H1 (cell line): ENCODE data around the gene DYRK1B. TPM values are rescaled to one million over a fixed set of nuclear protein-coding genes. Genes with fewer than 3 reads are reported as not detected.

Experiments
- CTCF ChIA-PET: fragments of 300-600 bp; sonication (Branson Sonifier 250); formaldehyde crosslinking; loops from one replicate; lab custom pipeline; 2021; ENCODE audit not compliant: partially characterized antibody; lab: Charles Lee
- POLR2A ChIA-PET: fragments of 300-600 bp; sonication (Branson Sonifier 250); formaldehyde crosslinking; loops from one replicate; lab custom pipeline; 2021; ENCODE audit warnings: inconsistent platforms; ENCODE audit not compliant: partially characterized antibody; lab: Charles Lee
- DNase-seq, 2 experiments: peaks; one replicate each; pipeline versions ENCODE4 v3.0.0 to v3.0.0-alpha.2; 2010 to 2022; ENCODE audit warnings: low spot score in 2 of 2, low read depth in 1 of 2, mixed read lengths in 1 of 2
- FAIRE-seq: peaks from 2 replicates; lab custom pipeline; 2011; peaks lifted over from hg19 to GRCh38; lab: Jason Lieb, UNC
- H2AFZ ChIP-seq: 2 replicates; pipeline ENCODE4 v1.8.1; 2012; ENCODE audit warnings: low read length, inconsistent platforms
- H2AK5ac ChIP-seq: 2 replicates; pipeline ENCODE4 v1.6.1; 2013; ENCODE audit warnings: low read depth, low read length
- H2BK120ac ChIP-seq: replicated peaks from 2 replicates; pipeline ENCODE3; 2013; ENCODE audit warnings: low read depth, low read length, inconsistent platforms
- H2BK12ac ChIP-seq: 2 replicates; pipeline ENCODE4 v1.6.1; 2013; ENCODE audit warnings: low read depth, low read length
- H2BK15ac ChIP-seq: 2 replicates; pipeline ENCODE4 v1.6.1; 2013; ENCODE audit warnings: low read length
- H2BK20ac ChIP-seq: 2 replicates; pipeline ENCODE4 v1.6.1; 2013; ENCODE audit warnings: low read length
- H2BK5ac ChIP-seq: 2 replicates; pipeline ENCODE4 v1.6.1; 2013; ENCODE audit warnings: low read depth, low read length
- H3K14ac ChIP-seq: 2 replicates; pipeline ENCODE4 v1.6.1; 2013; ENCODE audit warnings: inconsistent platforms; ENCODE audit not compliant: insufficient read length
- H3K18ac ChIP-seq: 2 replicates; pipeline ENCODE4 v1.6.1; 2013; ENCODE audit warnings: low read length; ENCODE audit errors: extremely low read depth
- H3K23ac ChIP-seq: 2 replicates; pipeline ENCODE4 v1.6.1; 2013; ENCODE audit warnings: inconsistent platforms; ENCODE audit not compliant: insufficient read length
- H3K23me2 ChIP-seq: 2 replicates; pipeline ENCODE4 v1.6.1; 2013; ENCODE audit warnings: low read depth, low read length
- H3K27ac ChIP-seq: 2 replicates; pipeline ENCODE4 v1.6.1; 2011; ENCODE audit warnings: low read depth, low read length, inconsistent platforms
- H3K27me3 ChIP-seq, 4 experiments: replicated peaks in 1 of 4; 1 replicate in 1 of 4; 2 replicates in 3 of 4; pipeline versions ENCODE4 v1.6.1 to v1.8.1; 2011 to 2013; ENCODE audit warnings: low read length in 3 of 4, mild to moderate bottlenecking in 3 of 4, inconsistent platforms in 2 of 4, mixed read lengths in 2 of 4, moderate library complexity in 1 of 4; ENCODE audit not compliant: control insufficient read depth in 3 of 4, insufficient read depth in 3 of 4; ENCODE audit errors: extremely low read depth in 1 of 4
- H3K36me3 ChIP-seq, 4 experiments: 2 replicates each; pipeline versions ENCODE4 v1.6.1 to v1.8.1; 2011 to 2013; ENCODE audit warnings: mild to moderate bottlenecking in 4 of 4, low read length in 3 of 4, moderate library complexity in 2 of 4, control low read depth in 1 of 4, inconsistent platforms in 1 of 4; ENCODE audit not compliant: insufficient read depth in 4 of 4, control insufficient read depth in 2 of 4
- H3K4ac ChIP-seq: replicated peaks from 2 replicates; pipeline ENCODE3; 2013; ENCODE audit warnings: low read length, low read depth, mixed read lengths, inconsistent platforms; ENCODE audit not compliant: insufficient read length
- H3K4me1 ChIP-seq, 4 experiments: replicated peaks in 1 of 4; 1 replicate in 1 of 4; 2 replicates in 3 of 4; pipeline versions ENCODE4 v1.6.1 to v1.8.1; 2011 to 2013; ENCODE audit warnings: low read length in 3 of 4, inconsistent platforms in 2 of 4, mixed read lengths in 1 of 4; ENCODE audit not compliant: insufficient read depth in 4 of 4, control insufficient read depth in 3 of 4
- H3K4me2 ChIP-seq, 2 experiments: 2 replicates each; pipeline versions ENCODE4 v1.6.1 to v1.8.1; 2011 to 2013; ENCODE audit warnings: low read depth in 2 of 2, low read length in 2 of 2, control low read depth in 1 of 2, inconsistent platforms in 1 of 2, mild to moderate bottlenecking in 1 of 2; ENCODE audit not compliant: insufficient read depth in 1 of 2
- H3K4me3 ChIP-seq, 4 experiments: fragments of 200-600, 300-600 bp in 1 of 4; sonication (generic), shearing (Covaris generic), sonication (Bioruptor Twin) in 1 of 4; 2 replicates each; pipeline versions ENCODE4 v1.5.1 to v1.8.1; 2011 to 2016; ENCODE audit warnings: low read length in 4 of 4, low read depth in 3 of 4, control low read depth in 2 of 4, inconsistent platforms in 2 of 4, mild to moderate bottlenecking in 2 of 4, mixed read lengths in 1 of 4, moderate library complexity in 1 of 4; ENCODE audit not compliant: insufficient read depth in 2 of 4; ENCODE audit errors: extremely low read depth in 1 of 4
- H3K56ac ChIP-seq: replicated peaks from 2 replicates; pipeline ENCODE3; 2013; ENCODE audit warnings: low read depth, mild to moderate bottlenecking, mixed read lengths, low read length, inconsistent platforms; ENCODE audit not compliant: insufficient read length
- H3K79me1 ChIP-seq: 2 replicates; pipeline ENCODE4 v1.6.1; 2013; ENCODE audit warnings: low read depth, low read length, control low read depth
- H3K79me2 ChIP-seq, 2 experiments: 2 replicates each; pipeline versions ENCODE4 v1.6.1 to v1.8.1; 2012 to 2013; ENCODE audit warnings: low read length in 2 of 2, mild to moderate bottlenecking in 2 of 2, inconsistent platforms in 1 of 2; ENCODE audit not compliant: insufficient read depth in 2 of 2, control insufficient read depth in 1 of 2
- H3K9ac ChIP-seq, 4 experiments: replicated peaks in 1 of 4; 1 replicate in 1 of 4; 2 replicates in 3 of 4; pipeline versions ENCODE4 v1.6.1 to v1.8.1; 2011 to 2013; ENCODE audit warnings: low read depth in 3 of 4, low read length in 3 of 4, control low read depth in 2 of 4, mild to moderate bottlenecking in 2 of 4, moderate library complexity in 2 of 4, inconsistent platforms in 1 of 4; ENCODE audit errors: extremely low read depth in 1 of 4
- H3K9me3 ChIP-seq, 2 experiments: 2 replicates each; pipeline versions ENCODE4 v1.6.1 to v1.8.1; 2012 to 2013; ENCODE audit warnings: mild to moderate bottlenecking in 2 of 2, moderate library complexity in 2 of 2, control low read depth in 1 of 2, inconsistent platforms in 1 of 2, low read depth in 1 of 2, low read length in 1 of 2, mixed read lengths in 1 of 2; ENCODE audit not compliant: insufficient read depth in 2 of 2
- H4K20me1 ChIP-seq, 2 experiments: replicated peaks in 1 of 2; 2 replicates each; pipeline versions ENCODE3 to v1.8.1; 2011 to 2013; ENCODE audit warnings: inconsistent platforms in 2 of 2, low read length in 2 of 2, mild to moderate bottlenecking in 1 of 2; ENCODE audit not compliant: insufficient read depth in 2 of 2, control insufficient read depth in 1 of 2
- H4K5ac ChIP-seq: 2 replicates; pipeline ENCODE4 v1.6.1; 2013; ENCODE audit warnings: low read length, low read depth, mixed read lengths, inconsistent platforms; ENCODE audit not compliant: insufficient read length
- H4K8ac ChIP-seq: 2 replicates; pipeline ENCODE4 v1.8.0; 2013; ENCODE audit warnings: mild to moderate bottlenecking, moderate library complexity, low read length, inconsistent platforms; ENCODE audit not compliant: insufficient read depth; ENCODE audit errors: extremely low read depth
- H4K91ac ChIP-seq: replicated peaks from 2 replicates; pipeline ENCODE3; 2013; ENCODE audit warnings: low read length, mixed read lengths, inconsistent platforms; ENCODE audit not compliant: insufficient read length
- ASH2L ChIP-seq: fragments of 200-600, 300-600 bp; sonication (generic); IDR thresholded peaks from one replicate; pipeline ENCODE4 v1.7.1; 2017; ENCODE audit warnings: low read length
- ATF2 ChIP-seq: IDR thresholded peaks from 2 replicates; pipeline ENCODE4 v1.6.1; 2012; ENCODE audit warnings: low read length, inconsistent platforms
- ATF3 ChIP-seq: IDR thresholded peaks from 2 replicates; pipeline ENCODE4 v1.6.1; 2011; ENCODE audit warnings: low read depth, mild to moderate bottlenecking, low read length; ENCODE audit not compliant: insufficient read depth
- BACH1 ChIP-seq: IDR thresholded peaks from 2 replicates; pipeline ENCODE4 v1.6.1; 2012; ENCODE audit warnings: low read length, improper control_type of control experiment
- BRCA1 ChIP-seq: IDR thresholded peaks from 2 replicates; pipeline ENCODE4 v1.6.1; 2012; ENCODE audit warnings: low read depth, low read length, improper control_type of control experiment
- HDAC2 ChIP-seq, 2 experiments: fragments of 300-600 bp in 1 of 2; sonication (generic) in 1 of 2; IDR thresholded peaks; 2 replicates each; pipeline ENCODE4 v1.6.1; 2011 to 2012; ENCODE audit warnings: low read depth in 2 of 2, low read length in 2 of 2, mild to moderate bottlenecking in 2 of 2, moderate library complexity in 2 of 2, borderline replicate concordance in 1 of 2, inconsistent platforms in 1 of 2
- JUND ChIP-seq: IDR thresholded peaks from 2 replicates; pipeline ENCODE4 v1.6.1; 2011; ENCODE audit warnings: mild to moderate bottlenecking, improper control_type of control experiment, low read length
- POU5F1 ChIP-seq: IDR thresholded peaks from 2 replicates; pipeline ENCODE4 v1.6.1; 2011; ENCODE audit warnings: low read depth, mild to moderate bottlenecking, low read length, moderate library complexity
- RNF2 ChIP-seq: fragments of 200-900, 300-1000 bp; sonication (generic); IDR thresholded peaks from 2 replicates; pipeline ENCODE4 v1.7.1; 2016; ENCODE audit warnings: borderline replicate concordance, low read depth, mild to moderate bottlenecking, antibody characterized with exemption, low read length; ENCODE audit not compliant: poor library complexity, severe bottlenecking; ENCODE audit errors: missing control alignments
- SAP30 ChIP-seq: fragments of 300-600 bp; sonication (generic); IDR thresholded peaks from 2 replicates; pipeline ENCODE4 v1.7.1; 2012; ENCODE audit warnings: low read length, moderate library complexity, mild to moderate bottlenecking, inconsistent platforms; ENCODE audit not compliant: insufficient read depth, insufficient replicate concordance
- SUZ12 ChIP-seq: fragments of 200-600 bp; sonication (generic); IDR thresholded peaks from 2 replicates; pipeline ENCODE4 v1.6.1; 2012; ENCODE audit warnings: mild to moderate bottlenecking, inconsistent platforms, low read length, moderate library complexity, mixed read lengths
- WGBS, 2 experiments: shearing (Covaris generic) in 1 of 2; methylation state at CpG; one replicate each; pipeline versions ENCODE4 v1.1.6 to v1.1.7; 2013 to 2015; ENCODE audit warnings: low lambda C conversion rate in 2 of 2, mixed read lengths in 2 of 2, inconsistent platforms in 1 of 2, low coverage in 1 of 2, missing lambda C conversion rate in 1 of 2; ENCODE audit not compliant: insufficient replicate concordance in 2 of 2, insufficient coverage in 1 of 2, insufficient read length in 1 of 2; ENCODE audit errors: extremely low coverage in 1 of 2, missing lambda C conversion rate in 1 of 2; 5-methylcytosine and 5-hydroxymethylcytosine counted together
- polyA plus RNA-seq, 7 experiments: library from polyadenylated mRNA; depleted of rRNA in 3 of 7; stranded (reverse) in 5 of 7; unstranded in 2 of 7; fragments of >200 nt in 5 of 7; fragments of 200-250 nt in 2 of 7; gene quantifications; 1 replicate in 5 of 7; 2 replicates in 1 of 7; 4 replicates in 1 of 7; pipeline versions ENCODE4 v1.2.1 to v1.2.3, GENCODE V29; 2011 to 2013; ENCODE audit warnings: missing spikeins in 2 of 7, mixed read lengths in 2 of 7
- total RNA-seq: library from RNA; stranded (reverse); fragmentation: NEBNext Ultra II Directional; extraction: Animal tissue kit (Norgen Biotek cat#: 25700); gene quantifications from 2 replicates; pipeline ENCODE4 v1.2.1, GENCODE V29; 2021

Gene DYRK1B
- total and polyA plus RNA-seq, 2 of the 8 experiments (the other 6 are each of a cell fraction or from before 2014, with no cell fraction given): 6.9 to 14.8 TPM

GRCh38 chr19:39795001-39795400 is 39.0 kb downstream of the DYRK1B start:
- Histone ChIP-seq H3K14ac (no peak overlapping the region), H3K23me2 (no peaks in the 10 kb centered on the region), H4K20me1 (no peaks in the 10 kb centered on the region), H3K27me3 (no peaks in the 10 kb centered on the region), H4K5ac (no peak overlapping the region), H3K79me1 (no peaks in the 10 kb centered on the region), H3K4ac (no peak overlapping the region), H3K56ac (no peak overlapping the region), H2BK120ac (no peak overlapping the region), H4K8ac (no peak overlapping the region), H3K79me2 (no peaks in the 10 kb centered on the region), H2BK12ac (no peak overlapping the region), H3K9ac (no peak overlapping the region), H3K18ac (no peak overlapping the region), H3K23ac (no peak overlapping the region), H2BK20ac (no peak overlapping the region), H3K4me3 (no peak overlapping the region), H3K36me3 (no peaks in the 10 kb centered on the region), H3K9me3 (no peaks in the 10 kb centered on the region), H4K91ac (no peak overlapping the region), H2BK15ac (no peak overlapping the region), H2AK5ac (no peak overlapping the region), H3K27ac (no peak overlapping the region), H2BK5ac (no peak overlapping the region), H3K4me1 (peaks cover 2 to 10% (median 5%) of the 10 kb centered on the region in 4 experiments; a peak in 4 of 7 replicates), H2AFZ (no peak overlapping the region), H3K4me2 (no peak overlapping the region)
- POLR2A ChIA-PET: interaction anchor here (1.8 to 2.1 kb wide), 3 partner anchors 10 to 51 kb away, joined by 7 to 10 read pairs (median 8); partner anchors contain the start of genes DYRK1B and FBL
- 87% methylated on average over 5 of the region's 5 CpGs; no CpG with 5 or more reads in 1 of the 2 experiments for WGBS, 2 experiments
- CTCF ChIA-PET: interaction anchor here (0.8 to 5.4 kb wide), 7 partner anchors 10 to 84 kb away, joined by 3 to 75 read pairs (median 5); partner anchors contain the start of gene DYRK1B
- DNase-seq (no peak), FAIRE-seq (no peak)
- TF ChIP-seq RNF2 (no peak), BACH1 (no peak), ATF3 (no peak), SUZ12 (no peak), JUND (no peak), ASH2L (no peak), ATF2 (no peak), SAP30 (no peak), HDAC2 (IDR thresholded peaks at IDR 0.05; ENCODE audit: borderline replicate concordance in 1 of 2, low read depth in 2 of 2, low read length in 2 of 2) (no peak), POU5F1 (no peak), BRCA1 (no peak)
